GM18498 (cell line): ENCODE results near the gene SYTL2.
"Not testable (repeated sequence)": the region's sequence is repeated elsewhere in the genome, so short reads cannot be mapped to it uniquely, and the experiment has no call there.

Source experiments
- ATAC-seq: cut with Tn5 transposase; IDR thresholded peaks from one replicate; pipeline ENCODE4 v1.9.1; 2021; ENCODE audit warnings: mild to moderate bottlenecking, moderate library complexity; ENCODE audit not compliant: unreplicated experiment

SYTL2 gene

GRCh38 chr11:85663753-85664614 is 147.0 kb downstream of the SYTL2 start:
- ATAC-seq, result peak; percentile 77

GRCh38 chr11:85663080-85663752 is 147.7 kb downstream of the SYTL2 start:
- no peak for ATAC-seq

GRCh38 chr11:85661972-85662664 is 148.8 kb downstream of the SYTL2 start:
- ATAC-seq, result no peak

- ATAC-seq, result no peak
Observed at GRCh38 chr11:85658180-85658579, 152.8 kb downstream of the SYTL2 start.

GRCh38 chr11:85656777-85657176 is 154.2 kb downstream of the SYTL2 start:
- ATAC-seq, result no peak

- not testable (repeated sequence) for ATAC-seq
Observed at GRCh38 chr11:85654343-85654742, 156.6 kb downstream of the SYTL2 start.

- no peak for ATAC-seq
Observed at GRCh38 chr11:85652786-85653447, 158.0 kb downstream of the SYTL2 start.

- ATAC-seq, result no peak
Observed at GRCh38 chr11:85651118-85651517, 159.8 kb downstream of the SYTL2 start.

GRCh38 chr11:85647604-85648299 is 163.2 kb downstream of the SYTL2 start, which contains the start of gene TMEM126A:
TMEM126A (plus strand) TSS chr11:85647967; CDS start chr11:85650256, 2,289 bp downstream.
- peak; percentile 100 for ATAC-seq

- ATAC-seq, result no peak
Observed at GRCh38 chr11:85647078-85647477, 163.9 kb downstream of the SYTL2 start.
